NCI-H1092 (cell line): Measurements from ENCODE around the gene SYT4.
"Not testable (repeated sequence)": the region's sequence is repeated elsewhere in the genome, so short reads cannot be mapped to it uniquely, and the experiment has no call there.

Experiments
- DNase-seq: peaks from one replicate; lab custom pipeline; 2025; lab: John Stamatoyannopoulos, UW

SYT4 gene

GRCh38 chr18:43277164-43277600, at the start of gene SYT4:
SYT4 (minus strand) TSS chr18:43277490; CDS start chr18:43277281, 209 bp downstream.
- peak; percentile 87 for DNase-seq

GRCh38 chr18:43322132-43322531, 44.8 kb upstream of the SYT4 start:
- no peak for DNase-seq

- DNase-seq, result no peak
These were observed 37.7 kb upstream of the SYT4 start for GRCh38 chr18:43314941-43315340.

GRCh38 chr18:43312891-43313290, 35.6 kb upstream of the SYT4 start:
- DNase-seq, result no peak

- no peak for DNase-seq
These were observed 32.9 kb upstream of the SYT4 start for GRCh38 chr18:43310239-43310638.

GRCh38 chr18:43303376-43303775, 26.1 kb upstream of the SYT4 start:
- DNase-seq, result no peak

- DNase-seq, result not testable (repeated sequence)
These were observed 8.9 kb upstream of the SYT4 start for GRCh38 chr18:43286187-43286586.

GRCh38 chr18:43283299-43283698, 6.0 kb upstream of the SYT4 start:
- no peak for DNase-seq

GRCh38 chr18:43279015-43279744, 1.9 kb upstream of the SYT4 start:
- peak; percentile 74 for DNase-seq

- no peak for DNase-seq
These were observed 1.1 kb upstream of the SYT4 start for GRCh38 chr18:43278355-43278754.

GRCh38 chr18:43276491-43276890, 799 bp downstream of the SYT4 start:
- DNase-seq, result no peak

- DNase-seq, result no peak
These were observed 1.7 kb downstream of the SYT4 start for GRCh38 chr18:43275546-43275945.

- DNase-seq, result no peak
These were observed 2.8 kb downstream of the SYT4 start for GRCh38 chr18:43274526-43274925.

GRCh38 chr18:43271593-43272432, 5.5 kb downstream of the SYT4 start:
- DNase-seq, result no peak

- no peak for DNase-seq
These were observed 9.5 kb downstream of the SYT4 start for GRCh38 chr18:43267818-43268217.

- DNase-seq, result no peak
These were observed 11.8 kb downstream of the SYT4 start for GRCh38 chr18:43265465-43265864.

GRCh38 chr18:43248610-43249249, 28.6 kb downstream of the SYT4 start:
- no peak for DNase-seq

GRCh38 chr18:43247944-43248343, 29.3 kb downstream of the SYT4 start:
- DNase-seq, result no peak

GRCh38 chr18:43238429-43238828, 38.9 kb downstream of the SYT4 start:
- no peak for DNase-seq

GRCh38 chr18:43236921-43237320, 40.4 kb downstream of the SYT4 start:
- DNase-seq, result no peak

- DNase-seq, result no peak
These were observed 42.4 kb downstream of the SYT4 start for GRCh38 chr18:43234889-43235288.

- no peak for DNase-seq
These were observed 54.8 kb downstream of the SYT4 start for GRCh38 chr18:43222501-43222900.

GRCh38 chr18:43220691-43221090, 56.6 kb downstream of the SYT4 start:
- no peak for DNase-seq
